Astrocyte of the spinal cord (primary cell): ENCODE results near the gene TXNDC16.

Experiments used
- DNase-seq: peaks from one replicate; pipeline ENCODE4 v3.0.0; 2011; ENCODE audit warnings: low read depth, low spot score
- H3K4me3 ChIP-seq: 2 replicates; pipeline ENCODE4 v1.5.1; 2011; ENCODE audit warnings: low read depth, mild to moderate bottlenecking, low read length, moderate library complexity
- CTCF ChIP-seq: IDR thresholded peaks from 2 replicates; pipeline ENCODE4 v1.5.1; 2012; ENCODE audit warnings: low read depth, mild to moderate bottlenecking, low read length, inconsistent platforms
- in situ Hi-C: cut with HindIII; loops from 2 replicates; pipeline ENCODE4 v1.10.0; 2017; ENCODE audit warnings: low sequenced_read_pairs

Gene TXNDC16

GRCh38 chr14:52522581-52523345 lies 29.5 kb downstream of the TXNDC16 start:
- TF ChIP-seq CTCF: no peak
- in situ Hi-C loops: no loop called here
- DNase-seq: no peak
- H3K4me3 ChIP-seq: no peak overlapping the region

- H3K4me3 ChIP-seq: no peak overlapping the region
- no peak for DNase-seq
- no peak for TF ChIP-seq CTCF
- in situ Hi-C loops: no loop called here
Observed at GRCh38 chr14:52522033-52522432, 30.3 kb downstream of the TXNDC16 start.

GRCh38 chr14:52514046-52514811 lies 38.1 kb downstream of the TXNDC16 start:
- no peak for DNase-seq
- in situ Hi-C loops: no loop called here
- no peak for TF ChIP-seq CTCF
- no peak overlapping the region for H3K4me3 ChIP-seq

- TF ChIP-seq CTCF: no peak
- DNase-seq: no peak
- in situ Hi-C loops: no loop called here
- no peak overlapping the region for H3K4me3 ChIP-seq
Observed at GRCh38 chr14:52513249-52513648, 39.1 kb downstream of the TXNDC16 start.

GRCh38 chr14:52494444-52494843 lies 57.9 kb downstream of the TXNDC16 start:
- no peak for DNase-seq
- H3K4me3 ChIP-seq: no peak overlapping the region
- in situ Hi-C loops: no loop called here
- no peak for TF ChIP-seq CTCF

- in situ Hi-C loops: no loop called here
- DNase-seq: no peak
- H3K4me3 ChIP-seq: no peak overlapping the region
- TF ChIP-seq CTCF: no peak
Observed at GRCh38 chr14:52485350-52485960, 66.8 kb downstream of the TXNDC16 start.
